LHCN-M2 (cell line): ENCODE data around the gene CPXCR1. TPM values are rescaled to one million over a fixed set of nuclear protein-coding genes. Genes with fewer than 3 reads are reported as not detected.
"Not testable (repeated sequence)": the region's sequence is repeated elsewhere in the genome, so short reads cannot be mapped to it uniquely, and the experiment has no call there.

Experiments
- DNase-seq: peaks from one replicate; pipeline ENCODE4 v3.0.0-alpha.2; 2012; ENCODE audit warnings: low read depth
- polyA plus RNA-seq: library from polyadenylated mRNA; unstranded; fragments of >200 nt; gene quantifications from one replicate; pipeline ENCODE4 v1.2.1, GENCODE V29; 2012; ENCODE audit warnings: missing spikeins
- total RNA-seq: library from RNA; depleted of rRNA; stranded (reverse); fragments of >200 nt; gene quantifications from 2 replicates; pipeline ENCODE4 v1.2.3, GENCODE V29; 2014; rRNA removed

Gene CPXCR1
- total RNA-seq: not detected in 2 replicates
- not detected for polyA plus RNA-seq

DNA sequence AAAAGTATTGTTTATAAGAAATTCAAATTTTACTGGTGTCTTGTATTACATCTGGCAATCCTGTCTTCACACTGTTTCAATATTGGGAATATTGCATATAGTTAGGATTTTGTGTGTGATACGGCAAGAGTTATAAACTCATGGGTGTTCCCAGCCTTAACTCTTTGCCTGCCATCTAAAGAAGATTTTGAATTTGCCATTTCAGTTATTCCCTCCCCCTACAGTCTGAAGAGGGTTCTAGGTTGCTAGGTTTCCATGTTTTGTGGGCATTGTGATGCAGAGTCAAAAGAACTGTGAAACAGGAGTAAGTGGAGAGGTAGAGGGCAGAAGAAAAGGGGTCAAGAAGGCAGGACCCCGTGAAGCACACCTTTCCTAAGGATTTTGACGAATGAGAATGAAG lies at the start of gene CPXCR1:
CPXCR1 (plus strand) TSS at position 301 of the 400 bp plus-strand sequence. CDS start 6,190 bp downstream, outside the sequence.
- DNase-seq: no peak

- no peak for DNase-seq
Measured at GRCh38 chrX:88735835-88736234, 11.2 kb upstream of the CPXCR1 start.

GRCh38 chrX:88746215-88746614 lies 810 bp upstream of the CPXCR1 start:
- DNase-seq: not testable (repeated sequence)

DNA sequence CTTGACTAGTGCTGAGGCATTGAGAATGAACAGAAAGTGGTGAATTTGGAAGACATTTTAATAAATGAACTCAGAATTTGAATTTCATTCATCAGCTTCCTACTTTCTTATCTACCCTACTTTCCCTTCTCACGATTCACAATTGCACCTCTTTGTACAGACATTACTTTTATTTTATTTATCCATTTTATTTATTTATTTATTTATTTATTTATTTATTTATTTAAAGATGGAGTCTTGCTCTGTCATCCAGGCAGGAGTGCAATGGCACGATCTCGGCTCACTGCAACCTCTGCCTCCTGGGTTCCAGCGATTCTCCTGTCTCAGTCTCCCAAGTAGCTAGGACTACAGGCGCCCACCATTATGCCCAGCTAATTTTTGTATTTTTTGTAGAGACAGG lies 5.3 kb downstream of the CPXCR1 start:
- not testable (repeated sequence) for DNase-seq

DNA sequence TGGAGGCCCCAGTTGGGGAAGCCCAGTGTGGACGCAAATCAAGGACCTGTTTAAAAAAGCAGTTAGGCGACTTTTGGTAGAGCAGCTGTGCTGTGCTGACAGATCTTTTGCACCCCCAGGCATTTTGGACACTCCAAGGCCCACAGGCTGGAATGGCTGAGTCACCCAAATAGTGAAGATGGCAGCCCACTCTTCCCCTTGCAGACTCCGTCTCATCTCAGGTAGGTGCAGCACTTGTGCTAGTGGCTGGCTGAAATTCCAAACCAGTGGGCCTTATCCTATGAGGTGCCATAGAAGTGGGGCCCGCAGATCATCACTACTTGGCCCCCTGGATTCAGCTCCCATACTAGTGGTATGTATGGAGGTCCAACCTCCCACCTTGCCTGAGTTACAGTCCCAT lies 42.8 kb downstream of the CPXCR1 start:
- DNase-seq: no peak
